ENCODE results near the gene RAPGEF4.

The RAPGEF4 gene

GRCh38 chr2:172735582-172736423 is at the start of gene RAPGEF4:
Gene RAPGEF4, plus strand, starts transcription at chr2:172735845. Its CDS starts 139 bp downstream, at chr2:172735984.
- H3K9ac ChIP-seq (ENCODE audit: insufficient read length), result peak within 1 kb of the TSS; percentile 68
- DNase-seq (ENCODE audit: low read depth, low spot score), result no peak
- peak within 1 kb of the TSS; percentile 73 for H3K4me3 ChIP-seq
- no peak within 1 kb of the TSS for H3K27ac ChIP-seq
- no peak for TF ChIP-seq FOXP2 (optimal IDR thresholded peaks at IDR 0.05; ENCODE audit: control extremely low read depth, extremely low read length, insufficient read depth)
- TF ChIP-seq POLR2AphosphoS5 (IDR thresholded peaks at IDR 0.05; ENCODE audit: borderline replicate concordance, low read depth, low read length), result no peak
- TF ChIP-seq EZH2 (IDR thresholded peaks at IDR 0.05), result no peak
- no peaks in the 10 kb centered on the region for H3K9me3 ChIP-seq (ENCODE audit: low read depth, low read length)
- no peaks in the 10 kb centered on the region for H3K36me3 ChIP-seq (ENCODE audit: insufficient read depth, low read length)

GRCh38 chr2:172693037-172693436 is 42.6 kb upstream of the RAPGEF4 start:
- TF ChIP-seq POLR2AphosphoS5 (IDR thresholded peaks at IDR 0.05; ENCODE audit: borderline replicate concordance, low read depth, low read length) (no peak), EZH2 (IDR thresholded peaks at IDR 0.05) (no peak), FOXP2 (optimal IDR thresholded peaks at IDR 0.05; ENCODE audit: control extremely low read depth, extremely low read length, insufficient read depth) (no peak)
- Histone ChIP-seq H3K9ac (ENCODE audit: insufficient read length) (no peak overlapping the region), H3K27ac (no peak overlapping the region), H3K9me3 (ENCODE audit: low read depth, low read length) (no peaks in the 10 kb centered on the region), H3K36me3 (ENCODE audit: insufficient read depth, low read length) (no peaks in the 10 kb centered on the region), H3K4me3 (no peak overlapping the region)
- DNase-seq (ENCODE audit: low read depth, low spot score), result no peak

- DNase-seq (ENCODE audit: low read depth, low spot score), result no peak
- no peak overlapping the region for H3K27ac ChIP-seq
These were observed 41.9 kb upstream of the RAPGEF4 start for GRCh38 chr2:172693529-172694455.

GRCh38 chr2:172697296-172697695 is 38.3 kb upstream of the RAPGEF4 start:
- Histone ChIP-seq H3K9ac (ENCODE audit: insufficient read length) (no peak overlapping the region), H3K4me3 (no peak overlapping the region), H3K27ac (no peak overlapping the region), H3K36me3 (ENCODE audit: insufficient read depth, low read length) (no peaks in the 10 kb centered on the region), H3K9me3 (ENCODE audit: low read depth, low read length) (no peaks in the 10 kb centered on the region)
- TF ChIP-seq POLR2AphosphoS5 (IDR thresholded peaks at IDR 0.05; ENCODE audit: borderline replicate concordance, low read depth, low read length) (no peak), EZH2 (IDR thresholded peaks at IDR 0.05) (no peak), FOXP2 (optimal IDR thresholded peaks at IDR 0.05; ENCODE audit: control extremely low read depth, extremely low read length, insufficient read depth) (no peak)
- DNase-seq (ENCODE audit: low read depth, low spot score), result no peak

More at GRCh38 chr2:172693529-172694455, 41.9 kb upstream of the RAPGEF4 start:
- Histone ChIP-seq H3K9ac (ENCODE audit: insufficient read length) (no peak overlapping the region), H3K9me3 (ENCODE audit: low read depth, low read length) (no peaks in the 10 kb centered on the region), H3K36me3 (ENCODE audit: insufficient read depth, low read length) (no peaks in the 10 kb centered on the region), H3K4me3 (no peak overlapping the region)
- TF ChIP-seq EZH2 (IDR thresholded peaks at IDR 0.05) (no peak), POLR2AphosphoS5 (IDR thresholded peaks at IDR 0.05; ENCODE audit: borderline replicate concordance, low read depth, low read length) (no peak), FOXP2 (optimal IDR thresholded peaks at IDR 0.05; ENCODE audit: control extremely low read depth, extremely low read length, insufficient read depth) (no peak)

- no peaks in the 10 kb centered on the region for H3K9me3 ChIP-seq (ENCODE audit: low read depth, low read length)
- H3K36me3 ChIP-seq (ENCODE audit: insufficient read depth, low read length), result no peaks in the 10 kb centered on the region
- H3K27ac ChIP-seq, result no peak overlapping the region
- no peak for TF ChIP-seq EZH2 (IDR thresholded peaks at IDR 0.05)
- no peak for TF ChIP-seq POLR2AphosphoS5 (IDR thresholded peaks at IDR 0.05; ENCODE audit: borderline replicate concordance, low read depth, low read length)
- TF ChIP-seq FOXP2 (optimal IDR thresholded peaks at IDR 0.05; ENCODE audit: control extremely low read depth, extremely low read length, insufficient read depth), result no peak
- H3K9ac ChIP-seq (ENCODE audit: insufficient read length), result no peak overlapping the region
- DNase-seq (ENCODE audit: low read depth, low spot score), result no peak
- H3K4me3 ChIP-seq, result no peak overlapping the region
These were observed 37.4 kb upstream of the RAPGEF4 start for GRCh38 chr2:172698041-172698863.

GRCh38 chr2:172701250-172701649 is 34.4 kb upstream of the RAPGEF4 start:
- no peak overlapping the region for H3K4me3 ChIP-seq
- H3K9me3 ChIP-seq (ENCODE audit: low read depth, low read length), result no peaks in the 10 kb centered on the region
- no peaks in the 10 kb centered on the region for H3K36me3 ChIP-seq (ENCODE audit: insufficient read depth, low read length)
- H3K27ac ChIP-seq, result no peak overlapping the region
- DNase-seq (ENCODE audit: low read depth, low spot score), result no peak
- no peak overlapping the region for H3K9ac ChIP-seq (ENCODE audit: insufficient read length)
- TF ChIP-seq EZH2 (IDR thresholded peaks at IDR 0.05), result no peak
- no peak for TF ChIP-seq FOXP2 (optimal IDR thresholded peaks at IDR 0.05; ENCODE audit: control extremely low read depth, extremely low read length, insufficient read depth)
- no peak for TF ChIP-seq POLR2AphosphoS5 (IDR thresholded peaks at IDR 0.05; ENCODE audit: borderline replicate concordance, low read depth, low read length)

GRCh38 chr2:172702451-172702850 is 33.2 kb upstream of the RAPGEF4 start:
- no peak for DNase-seq (ENCODE audit: low read depth, low spot score)
- no peak for TF ChIP-seq POLR2AphosphoS5 (IDR thresholded peaks at IDR 0.05; ENCODE audit: borderline replicate concordance, low read depth, low read length)
- no peak for TF ChIP-seq EZH2 (IDR thresholded peaks at IDR 0.05)
- no peak for TF ChIP-seq FOXP2 (optimal IDR thresholded peaks at IDR 0.05; ENCODE audit: control extremely low read depth, extremely low read length, insufficient read depth)
- no peak overlapping the region for H3K27ac ChIP-seq

More at GRCh38 chr2:172702451-172702850, 33.2 kb upstream of the RAPGEF4 start:
- Histone ChIP-seq H3K9ac (ENCODE audit: insufficient read length) (no peak overlapping the region), H3K36me3 (ENCODE audit: insufficient read depth, low read length) (no peaks in the 10 kb centered on the region), H3K4me3 (no peak overlapping the region), H3K9me3 (ENCODE audit: low read depth, low read length) (no peaks in the 10 kb centered on the region)

Data from SK-N-MC (cell line).